Transverse colon (tissue), 4 donors: ENCODE results near the gene RYR3.

Experiments
- CTCF ChIP-seq, 5 experiments: fragments of 200-600 bp in 3 of 5; fragments of 450-650 bp in 2 of 5; sonication (generic) in 3 of 5; IDR thresholded peaks; 1 replicate in 2 of 5; 2 replicates in 3 of 5; pipeline ENCODE4 v1.5.1; 2016 to 2017; ENCODE audit warnings: antibody characterized with exemption in 5 of 5, inconsistent platforms in 3 of 5, mild to moderate bottlenecking in 2 of 5, moderate library complexity in 1 of 5
- POLR2A ChIP-seq: fragments of 450-650 bp; IDR thresholded peaks from one replicate; pipeline ENCODE4 v1.6.1; 2016; ENCODE audit warnings: antibody characterized with exemption, mild to moderate bottlenecking, moderate library complexity
- POLR2AphosphoS5 ChIP-seq, 3 donors: sonication (generic); formaldehyde crosslinking; IDR thresholded peaks; one replicate each; pipeline ENCODE4 v1.6.1; 2016; ENCODE audit warnings: antibody characterized with exemption in 3 of 3

GRCh38 chr15:33913459-33913858 is 602.7 kb downstream of the RYR3 start:
- TF ChIP-seq POLR2A (no peak), CTCF (IDR thresholded peaks at IDR 0.05) (no peak), POLR2AphosphoS5 (IDR thresholded peaks at IDR 0.05) (no peak)
